GM19043 (cell line): ENCODE data around the gene FAM53B.

Experiments
- ATAC-seq: cut with Tn5 transposase; IDR thresholded peaks from one replicate; pipeline ENCODE4 v1.9.1; 2021; ENCODE audit warnings: low read depth; ENCODE audit not compliant: unreplicated experiment

Gene FAM53B

GRCh38 chr10:124742413-124743190 lies 1.6 kb downstream of the FAM53B start:
- no peak for ATAC-seq

GRCh38 chr10:124741922-124742412 lies 2.2 kb downstream of the FAM53B start:
- ATAC-seq: no peak

GRCh38 chr10:124741281-124741921 lies 2.8 kb downstream of the FAM53B start:
- peak; percentile 38 for ATAC-seq

GRCh38 chr10:124740369-124741280 lies 3.6 kb downstream of the FAM53B start:
- ATAC-seq: peak; percentile 14

- ATAC-seq: no peak
These were observed 4.2 kb downstream of the FAM53B start for GRCh38 chr10:124739986-124740368.

GRCh38 chr10:124739119-124739921 lies 4.9 kb downstream of the FAM53B start:
- no peak for ATAC-seq

- ATAC-seq: no peak
These were observed 5.7 kb downstream of the FAM53B start for GRCh38 chr10:124738441-124738840.

- ATAC-seq: no peak
These were observed 6.5 kb downstream of the FAM53B start for GRCh38 chr10:124737708-124738107.

- ATAC-seq: no peak
These were observed 7.0 kb downstream of the FAM53B start for GRCh38 chr10:124737221-124737620.

- no peak for ATAC-seq
These were observed 7.6 kb downstream of the FAM53B start for GRCh38 chr10:124736491-124737136.

- ATAC-seq: no peak
These were observed 8.5 kb downstream of the FAM53B start for GRCh38 chr10:124735491-124736286.

- ATAC-seq: no peak
These were observed 9.6 kb downstream of the FAM53B start for GRCh38 chr10:124734311-124735166.

GRCh38 chr10:124733571-124734245 lies 10.5 kb downstream of the FAM53B start:
- no peak for ATAC-seq

- ATAC-seq: peak; percentile 60
These were observed 11.1 kb downstream of the FAM53B start for GRCh38 chr10:124732931-124733570.

- ATAC-seq: no peak
These were observed 12.6 kb downstream of the FAM53B start for GRCh38 chr10:124731551-124731950.

- ATAC-seq: no peak
These were observed 13.4 kb downstream of the FAM53B start for GRCh38 chr10:124730790-124731189.
